Omental fat pad (tissue), 4 donors: ENCODE results near the gene USP53. TPM values are rescaled to one million over a fixed set of nuclear protein-coding genes. Genes with fewer than 3 reads are reported as not detected.
A peak's percentile ranks its signal among the peaks of the same experiment; 100 is the strongest.

Experiments used
- ATAC-seq: fragments of 150-250 bp; one replicate; pipeline ENCODE4 v1.9.1; 2016; ENCODE audit warnings: mild to moderate bottlenecking, moderate library complexity; ENCODE audit not compliant: low FRiP score
- DNase-seq: peaks from one replicate; pipeline ENCODE4 v3.0.0-alpha.2; 2019; ENCODE audit warnings: low spot score
- total RNA-seq, 4 donors: library from RNA; depleted of rRNA; stranded (reverse); fragments of >200 nt; gene quantifications; one replicate each; pipeline ENCODE4 v1.1.0, GENCODE V29; 2016
- TF ChIP-seq, protein P1 (sequence below), 3 donors: fragments of 450-650 bp; IDR thresholded peaks; one replicate each; pipeline ENCODE4 v1.5.1; 2016 to 2017; ENCODE audit warnings: antibody characterized with exemption in 3 of 3, mild to moderate bottlenecking in 3 of 3, moderate library complexity in 2 of 3

USP53 gene
- total RNA-seq, 4 donors from 2014 or later: 55.5 to 143 (median 105) TPM

DNA sequence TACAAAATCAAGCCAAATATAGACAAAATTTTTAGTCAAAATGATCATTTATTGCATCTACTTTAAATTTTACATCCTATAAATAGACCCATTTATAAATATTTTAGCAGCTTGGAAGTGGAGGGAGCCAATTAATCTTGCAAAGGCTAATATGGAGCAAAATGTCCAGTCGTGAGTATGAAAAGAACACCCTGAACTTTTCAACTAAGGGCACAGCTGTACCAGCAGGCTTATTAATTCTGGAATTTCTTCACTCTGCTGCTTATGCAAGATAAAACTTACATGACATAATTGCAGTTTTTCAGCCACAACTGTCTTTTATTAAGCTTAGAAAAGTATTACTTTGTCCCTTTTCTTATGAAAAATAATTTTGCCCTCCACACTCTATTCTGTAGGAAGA, 22.9 kb upstream of the USP53 start:
- ATAC-seq (peak; percentile 92), DNase-seq (no peak)
- TF ChIP-seq, protein P1, sequence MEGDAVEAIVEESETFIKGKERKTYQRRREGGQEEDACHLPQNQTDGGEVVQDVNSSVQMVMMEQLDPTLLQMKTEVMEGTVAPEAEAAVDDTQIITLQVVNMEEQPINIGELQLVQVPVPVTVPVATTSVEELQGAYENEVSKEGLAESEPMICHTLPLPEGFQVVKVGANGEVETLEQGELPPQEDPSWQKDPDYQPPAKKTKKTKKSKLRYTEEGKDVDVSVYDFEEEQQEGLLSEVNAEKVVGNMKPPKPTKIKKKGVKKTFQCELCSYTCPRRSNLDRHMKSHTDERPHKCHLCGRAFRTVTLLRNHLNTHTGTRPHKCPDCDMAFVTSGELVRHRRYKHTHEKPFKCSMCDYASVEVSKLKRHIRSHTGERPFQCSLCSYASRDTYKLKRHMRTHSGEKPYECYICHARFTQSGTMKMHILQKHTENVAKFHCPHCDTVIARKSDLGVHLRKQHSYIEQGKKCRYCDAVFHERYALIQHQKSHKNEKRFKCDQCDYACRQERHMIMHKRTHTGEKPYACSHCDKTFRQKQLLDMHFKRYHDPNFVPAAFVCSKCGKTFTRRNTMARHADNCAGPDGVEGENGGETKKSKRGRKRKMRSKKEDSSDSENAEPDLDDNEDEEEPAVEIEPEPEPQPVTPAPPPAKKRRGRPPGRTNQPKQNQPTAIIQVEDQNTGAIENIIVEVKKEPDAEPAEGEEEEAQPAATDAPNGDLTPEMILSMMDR (IDR thresholded peaks at IDR 0.05): no peak

GRCh38 chr4:119190354-119190753, 22.2 kb upstream of the USP53 start:
- DNase-seq: no peak
- TF ChIP-seq, protein P1 (IDR thresholded peaks at IDR 0.05): no peak
- ATAC-seq: no peak

DNA sequence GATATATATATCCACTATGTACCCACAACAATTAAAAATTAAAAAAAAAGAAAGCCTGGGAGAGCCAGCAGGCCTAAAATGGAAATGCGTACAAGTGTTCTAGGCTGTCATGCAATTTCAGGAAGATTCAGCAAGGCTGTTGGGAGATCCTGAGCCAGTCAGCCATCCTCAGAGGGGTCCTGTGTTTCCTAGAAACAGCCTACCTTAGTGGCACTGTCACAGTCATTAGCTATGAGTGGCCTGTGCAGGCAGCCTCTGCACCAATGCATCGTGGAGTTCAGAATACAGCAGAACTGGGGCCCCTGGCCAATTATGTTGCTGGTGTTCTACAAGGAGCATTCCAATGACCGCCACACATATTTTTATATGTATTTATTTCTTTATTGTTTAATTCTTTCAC, 21.0 kb upstream of the USP53 start:
- ATAC-seq: no peak
- TF ChIP-seq, protein P1 (IDR thresholded peaks at IDR 0.05): no peak
- DNase-seq: no peak

DNA sequence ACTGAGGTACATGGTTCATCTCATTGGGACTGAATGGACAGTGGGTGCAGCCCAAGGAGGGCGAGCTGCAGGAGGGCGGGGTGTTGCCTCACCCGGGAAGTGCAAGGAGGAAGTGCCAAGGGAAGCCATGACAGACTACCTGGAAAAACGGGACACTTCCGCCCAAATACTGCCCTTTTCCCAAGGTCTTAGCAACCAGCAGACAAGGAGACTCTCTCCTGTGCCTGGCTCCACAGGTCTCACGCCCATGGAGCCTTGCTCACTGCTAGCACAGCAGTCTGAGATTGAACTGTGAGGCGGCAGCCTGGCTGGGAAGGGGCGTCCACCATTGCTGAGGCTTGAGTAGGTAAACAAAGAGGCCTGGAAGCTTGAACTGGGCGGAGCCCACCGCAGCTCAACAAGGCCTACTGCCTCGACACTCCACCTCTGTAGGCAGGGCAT, 14.7 kb upstream of the USP53 start:
- ATAC-seq (no peak), DNase-seq (no peak)
- TF ChIP-seq, protein P1 (IDR thresholded peaks at IDR 0.05): no peak

DNA sequence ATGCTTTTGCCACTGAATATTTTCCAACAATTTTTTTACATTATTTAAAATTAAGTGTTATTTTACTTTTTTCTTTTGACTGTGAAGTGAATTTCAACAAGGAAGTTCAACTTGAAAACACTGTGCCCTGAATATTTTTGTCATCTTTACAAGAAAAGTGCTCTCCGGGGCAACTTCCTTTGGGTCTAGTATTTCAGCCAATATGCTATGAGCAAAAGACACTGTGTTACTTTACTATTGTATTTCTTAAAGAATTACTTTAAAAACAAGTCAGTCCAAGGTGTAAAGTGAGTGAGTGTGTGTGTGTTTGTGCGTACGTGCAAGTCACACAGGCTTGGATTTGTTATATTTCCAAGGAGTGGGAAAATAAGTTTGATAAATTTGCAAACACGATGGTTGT, 7.6 kb upstream of the USP53 start:
- ATAC-seq (no peak), DNase-seq (no peak)
- TF ChIP-seq, protein P1 (IDR thresholded peaks at IDR 0.05): no peak

DNA sequence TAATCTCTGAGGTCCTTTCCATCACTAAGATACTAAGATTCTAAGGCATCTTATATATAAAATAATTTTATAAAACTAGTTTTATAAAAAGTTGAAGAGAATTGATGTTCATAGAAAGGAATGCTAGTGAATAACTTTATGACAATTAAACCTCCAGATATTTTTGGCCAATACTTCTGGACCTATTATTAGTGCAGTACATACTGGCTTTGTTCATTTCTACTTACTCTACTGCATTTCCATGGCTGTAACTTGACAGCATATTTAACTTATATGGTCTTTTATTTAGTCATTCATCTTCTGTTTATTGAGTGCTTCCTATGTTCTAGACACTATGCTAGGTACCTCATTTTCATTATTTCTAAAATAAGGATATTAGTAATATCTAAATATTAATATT, 6.8 kb upstream of the USP53 start:
- DNase-seq (no peak), ATAC-seq (no peak)
- TF ChIP-seq, protein P1 (IDR thresholded peaks at IDR 0.05): no peak

DNA sequence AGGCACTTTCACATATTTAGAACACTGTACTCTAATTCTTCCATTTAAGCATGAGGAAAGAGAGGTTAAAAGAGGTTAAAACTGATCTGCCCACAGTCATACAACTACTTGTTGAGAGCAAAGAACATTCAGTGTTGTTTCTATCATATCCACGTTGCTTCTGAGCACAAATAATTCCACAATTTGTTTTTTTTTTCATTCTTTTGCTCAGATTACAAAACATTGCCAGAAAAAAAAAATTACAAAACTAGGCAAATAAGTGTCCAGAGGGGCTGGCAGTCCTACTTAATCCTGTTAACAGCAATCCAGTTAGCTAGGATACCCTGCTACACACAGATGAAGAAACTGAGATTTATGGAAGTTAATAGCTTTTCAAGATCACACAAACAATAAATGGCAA, 6.3 kb upstream of the USP53 start:
- ATAC-seq: no peak
- no peak for DNase-seq
- TF ChIP-seq, protein P1 (IDR thresholded peaks at IDR 0.05): no peak
